GM18907 (cell line): ENCODE results near the gene EFL1.
A peak's percentile ranks its signal among the peaks of the same experiment; 100 is the strongest.
"Not testable (repeated sequence)": the region's sequence is repeated elsewhere in the genome, so short reads cannot be mapped to it uniquely, and the experiment has no call there.

ENCODE experiments used
- ATAC-seq: cut with Tn5 transposase; IDR thresholded peaks from one replicate; pipeline ENCODE4 v1.9.1; 2021; ENCODE audit warnings: mild to moderate bottlenecking, moderate library complexity; ENCODE audit not compliant: unreplicated experiment

Gene EFL1

GRCh38 chr15:82282386-82282785 lies 19.9 kb upstream of the EFL1 start:
- ATAC-seq: not testable (repeated sequence)

GRCh38 chr15:82281276-82281675 lies 18.7 kb upstream of the EFL1 start:
- ATAC-seq: not testable (repeated sequence)

GRCh38 chr15:82275410-82275809 lies 12.9 kb upstream of the EFL1 start:
- ATAC-seq: no peak

- ATAC-seq: no peak
Measured at GRCh38 chr15:82272154-82272553, 9.6 kb upstream of the EFL1 start.

- not testable (repeated sequence) for ATAC-seq
Measured at GRCh38 chr15:82268454-82268853, 5.9 kb upstream of the EFL1 start.

- not testable (repeated sequence) for ATAC-seq
Measured at GRCh38 chr15:82267137-82267536, 4.6 kb upstream of the EFL1 start.

- no peak for ATAC-seq
Measured at GRCh38 chr15:82263350-82263749, 816 bp upstream of the EFL1 start.

GRCh38 chr15:82261566-82262421 lies 740 bp downstream of the EFL1 start:
- peak; percentile 37 for ATAC-seq

GRCh38 chr15:82248261-82248660 lies 14.3 kb downstream of the EFL1 start:
- not testable (repeated sequence) for ATAC-seq

GRCh38 chr15:82245956-82246355 lies 16.6 kb downstream of the EFL1 start:
- not testable (repeated sequence) for ATAC-seq

GRCh38 chr15:82243644-82244043 lies 18.9 kb downstream of the EFL1 start:
- not testable (repeated sequence) for ATAC-seq

- not testable (repeated sequence) for ATAC-seq
Measured at GRCh38 chr15:82241836-82242499, 20.6 kb downstream of the EFL1 start.

GRCh38 chr15:82239685-82240391 lies 22.7 kb downstream of the EFL1 start:
- no peak for ATAC-seq

- not testable (repeated sequence) for ATAC-seq
Measured at GRCh38 chr15:82237944-82238534, 24.5 kb downstream of the EFL1 start.

- no peak for ATAC-seq
Measured at GRCh38 chr15:82231842-82232241, 30.7 kb downstream of the EFL1 start.

GRCh38 chr15:82231233-82231632 lies 31.3 kb downstream of the EFL1 start:
- no peak for ATAC-seq

- no peak for ATAC-seq
Measured at GRCh38 chr15:82228750-82229149, 33.8 kb downstream of the EFL1 start.

GRCh38 chr15:82221535-82221934 lies 41.0 kb downstream of the EFL1 start:
- not testable (repeated sequence) for ATAC-seq

- not testable (repeated sequence) for ATAC-seq
Measured at GRCh38 chr15:82216092-82216491, 46.4 kb downstream of the EFL1 start.

- ATAC-seq: not testable (repeated sequence)
Measured at GRCh38 chr15:82212201-82212600, 50.3 kb downstream of the EFL1 start.

GRCh38 chr15:82210066-82210597 lies 52.4 kb downstream of the EFL1 start:
- not testable (repeated sequence) for ATAC-seq
